ENCODE data around the gene NFYC. TPM values are rescaled to one million over a fixed set of nuclear protein-coding genes. Genes with fewer than 3 reads are reported as not detected.
"Not testable (repeated sequence)": the region's sequence is repeated elsewhere in the genome, so short reads cannot be mapped to it uniquely, and the experiment has no call there.

The NFYC gene
- total RNA-seq, 1 donor from 2014 or later, result 51.2 TPM

- no peak for DNase-seq
Measured at GRCh38 chr1:40706626-40707025, 15.1 kb downstream of the NFYC start.

- DNase-seq, result no peak
Measured at GRCh38 chr1:40708750-40709099, 17.2 kb downstream of the NFYC start.

GRCh38 chr1:40709100-40709801 is 17.7 kb downstream of the NFYC start:
- DNase-seq, result peak; percentile 97

- no peak for DNase-seq
Measured at GRCh38 chr1:40709802-40710278, 18.3 kb downstream of the NFYC start.

- DNase-seq, result peak; percentile 35
Measured at GRCh38 chr1:40710581-40711315, 19.2 kb downstream of the NFYC start.

- peak; percentile 50 for DNase-seq
Measured at GRCh38 chr1:40711465-40712404, 20.2 kb downstream of the NFYC start.

- no peak for DNase-seq
Measured at GRCh38 chr1:40712405-40712944, 21.0 kb downstream of the NFYC start.

GRCh38 chr1:40712997-40713396 is 21.5 kb downstream of the NFYC start:
- no peak for DNase-seq

GRCh38 chr1:40715491-40716059 is 24.1 kb downstream of the NFYC start:
- DNase-seq, result no peak

GRCh38 chr1:40717065-40717464 is 25.6 kb downstream of the NFYC start:
- no peak for DNase-seq

- DNase-seq, result no peak
Measured at GRCh38 chr1:40717955-40718354, 26.5 kb downstream of the NFYC start.

GRCh38 chr1:40720493-40720892 is 29.0 kb downstream of the NFYC start:
- no peak for DNase-seq

- DNase-seq, result no peak
Measured at GRCh38 chr1:40722622-40723021, 31.1 kb downstream of the NFYC start.

- DNase-seq, result no peak
Measured at GRCh38 chr1:40723196-40723955, 31.9 kb downstream of the NFYC start.

GRCh38 chr1:40727662-40728061 is 36.2 kb downstream of the NFYC start:
- not testable (repeated sequence) for DNase-seq

GRCh38 chr1:40729316-40729862 is 37.9 kb downstream of the NFYC start:
- not testable (repeated sequence) for DNase-seq

- no peak for DNase-seq
Measured at GRCh38 chr1:40732756-40733301, 41.3 kb downstream of the NFYC start.

- DNase-seq, result no peak
Measured at GRCh38 chr1:40734882-40735628, 43.6 kb downstream of the NFYC start.

- peak; percentile 62 for DNase-seq
Measured at GRCh38 chr1:40736085-40736531, 44.6 kb downstream of the NFYC start.

GRCh38 chr1:40738831-40739230 is 47.3 kb downstream of the NFYC start:
- DNase-seq, result no peak

Data from tongue (tissue), 2 donors.